Colon (tissue), 2 donors: ENCODE measurements around the gene MUC21.
"Not testable (repeated sequence)": the region's sequence is repeated elsewhere in the genome, so short reads cannot be mapped to it uniquely, and the experiment has no call there.

Source experiments
- FAIRE-seq: peaks from 2 replicates; lab custom pipeline; 2012; peaks lifted over from hg19 to GRCh38; lab: Jason Lieb, UNC
- donor health status: control.
- donor health status: control.

MUC21 gene

DNA sequence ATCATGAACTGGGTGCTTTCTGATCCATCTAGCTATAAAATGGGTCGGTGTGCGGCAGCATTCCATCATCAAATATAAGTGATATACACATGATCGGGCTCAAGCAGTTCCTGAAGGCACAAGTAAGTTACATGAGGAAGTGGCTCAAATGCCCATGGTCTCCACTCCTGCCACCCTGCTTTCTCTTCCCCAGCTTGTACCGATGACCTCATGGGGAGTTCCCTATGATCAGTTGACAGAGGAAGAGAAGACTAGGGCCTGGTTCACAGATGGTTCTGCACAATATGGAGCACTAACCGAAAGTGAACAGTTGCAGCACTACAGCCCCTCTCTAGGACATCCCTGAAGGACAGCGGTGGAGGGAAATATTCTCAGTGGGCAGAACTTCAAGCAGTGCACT lies 14.3 kb upstream of the MUC21 start:
- FAIRE-seq: not testable (repeated sequence)

DNA sequence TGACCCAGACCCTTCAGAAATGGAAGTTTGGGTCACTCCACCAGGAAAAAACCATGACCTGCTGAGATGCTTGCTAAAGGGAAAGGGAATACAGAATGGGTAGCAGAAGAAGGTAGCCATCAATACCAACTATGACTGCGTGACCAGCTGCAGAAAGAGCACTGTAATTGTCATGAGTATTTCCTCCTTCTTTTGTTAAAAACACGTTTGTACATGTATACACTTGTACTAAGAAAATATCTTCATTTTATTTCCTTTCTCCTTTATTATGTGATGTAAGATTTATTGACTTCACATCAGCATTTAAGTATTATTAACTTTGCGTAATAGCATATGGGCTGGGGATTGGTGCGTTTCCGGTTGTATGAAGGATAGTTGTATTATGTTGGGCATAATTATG lies 12.6 kb upstream of the MUC21 start:
- FAIRE-seq: no peak

DNA sequence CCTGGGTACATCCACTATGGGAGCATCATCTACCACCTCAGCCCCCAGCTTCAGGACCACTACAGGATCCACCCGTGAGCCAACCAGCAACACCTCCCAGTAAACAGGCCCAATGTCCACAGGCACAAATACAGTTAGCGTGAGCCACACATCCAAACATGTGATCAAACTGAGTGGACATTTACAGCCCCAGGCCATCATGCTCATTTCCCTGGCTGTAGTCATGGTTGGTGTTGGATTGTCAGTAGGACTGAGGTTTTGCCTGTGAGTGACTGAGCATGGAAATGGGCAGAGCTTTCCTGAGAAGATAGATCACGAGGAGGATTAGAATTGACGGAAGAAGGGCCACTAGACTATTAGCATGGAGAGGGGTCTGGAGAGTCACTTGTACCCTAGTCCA lies 10.7 kb upstream of the MUC21 start:
- no peak for FAIRE-seq

DNA sequence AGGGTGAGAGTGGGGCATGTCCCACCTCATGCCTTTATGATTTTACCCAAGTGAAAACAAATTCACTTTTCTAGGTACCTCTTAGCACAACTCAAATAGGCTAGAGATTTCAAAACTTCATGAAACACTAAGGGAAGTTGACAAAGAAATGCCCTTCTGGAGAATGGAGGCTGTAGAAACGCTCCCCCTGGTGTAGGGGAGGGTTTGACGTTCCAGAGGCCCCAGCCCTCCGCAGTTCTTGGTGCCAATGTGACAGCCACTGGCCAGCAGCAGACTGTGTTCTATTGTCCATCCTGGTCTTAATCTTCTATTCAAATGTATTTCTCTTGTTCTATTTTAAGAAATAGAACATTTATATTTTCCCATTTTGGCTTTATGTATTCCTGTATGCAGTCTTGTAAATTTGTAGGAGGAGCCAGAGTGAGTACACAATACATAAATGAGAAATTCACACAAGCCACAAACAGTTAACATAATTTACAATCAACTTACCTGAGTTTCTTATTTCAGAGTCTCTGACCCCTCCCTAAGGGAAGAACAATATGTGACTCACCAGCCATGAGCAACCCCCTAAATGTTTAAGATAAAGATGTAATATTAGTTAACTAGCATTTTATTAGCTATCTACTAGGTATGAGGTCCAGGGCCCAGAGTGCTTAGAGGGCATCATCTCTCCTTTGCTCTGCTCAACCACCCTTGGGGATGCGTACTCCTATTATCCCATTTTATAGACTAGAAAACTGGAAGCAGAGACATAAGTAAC lies 8.8 kb upstream of the MUC21 start:
- no peak for FAIRE-seq

DNA sequence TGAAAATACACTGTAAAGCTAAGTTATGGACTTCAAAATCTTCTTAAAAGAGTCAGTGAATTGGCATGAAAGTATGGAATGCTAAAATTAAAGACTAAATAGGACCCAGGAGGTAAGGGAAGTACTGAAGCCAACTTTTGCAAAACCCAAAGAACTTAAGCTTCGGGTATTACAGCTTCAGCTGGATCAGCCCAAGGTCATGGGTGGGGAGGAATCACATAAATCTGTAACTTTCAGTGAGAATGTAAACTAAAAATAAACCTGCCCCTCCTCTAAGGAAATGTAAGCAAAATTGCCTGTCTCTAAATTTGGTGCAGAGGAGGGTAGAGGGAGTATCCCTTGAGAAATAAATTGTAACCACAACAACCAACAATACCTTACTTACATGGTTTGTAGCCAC lies 4.4 kb upstream of the MUC21 start:
- no peak for FAIRE-seq

DNA sequence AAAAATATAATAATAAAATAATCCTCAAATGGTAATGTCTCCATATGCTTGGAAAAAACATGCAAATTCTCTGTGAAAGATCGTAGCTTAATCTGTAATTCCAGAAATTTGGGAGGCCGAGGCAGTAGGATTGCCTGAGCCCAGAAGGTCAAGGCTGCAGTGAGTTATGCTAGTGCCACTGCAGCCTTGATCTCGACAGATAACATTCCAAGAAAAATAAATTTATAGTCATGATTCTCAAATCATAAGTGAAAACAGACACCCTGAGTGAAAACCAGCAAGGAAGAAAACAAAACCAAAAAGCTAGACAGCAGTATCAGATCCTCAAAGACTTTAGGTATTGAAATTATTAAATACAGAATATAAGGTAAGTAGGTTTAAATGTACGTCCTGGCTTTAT lies 3.8 kb upstream of the MUC21 start:
- FAIRE-seq: no peak

DNA sequence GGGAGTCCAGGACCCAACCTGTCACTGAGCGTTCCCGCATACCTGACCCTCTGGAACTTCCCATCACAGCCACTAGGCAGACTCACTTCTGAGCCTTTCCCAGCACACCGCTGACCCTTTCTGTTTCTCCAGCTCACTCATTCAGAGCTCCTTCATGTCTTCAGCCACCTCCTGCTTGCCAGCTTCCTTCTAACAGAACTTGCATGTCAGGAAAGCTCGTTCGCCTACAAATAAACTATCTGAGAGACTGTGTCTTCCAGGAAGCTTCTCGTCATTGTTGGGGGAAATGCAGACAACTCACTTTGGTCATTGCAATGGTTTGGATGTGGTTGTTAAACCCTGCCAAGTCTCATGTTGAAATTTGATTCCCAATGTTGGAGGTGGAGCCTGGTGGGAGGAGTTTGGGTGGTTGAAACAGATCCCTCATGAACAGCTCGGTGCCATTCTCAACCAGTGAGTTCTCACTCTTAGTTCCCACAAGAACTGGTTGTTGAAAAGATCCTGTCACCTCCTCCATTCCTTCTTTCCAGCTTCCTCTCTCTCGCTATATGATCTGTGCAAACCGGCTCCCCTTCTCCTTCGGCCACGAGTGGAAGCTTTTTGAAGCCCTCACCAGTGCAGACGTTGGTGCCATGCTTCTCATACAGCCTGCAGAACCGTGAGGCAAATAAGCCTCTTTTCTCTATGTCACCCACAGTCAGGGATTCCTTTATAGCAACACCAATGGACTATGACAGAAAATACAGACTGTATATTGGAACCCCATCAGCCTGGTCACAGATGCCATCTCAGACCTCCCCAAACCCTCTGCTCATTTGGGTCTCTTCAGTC lies 1.4 kb upstream of the MUC21 start:
- no peak for FAIRE-seq

DNA sequence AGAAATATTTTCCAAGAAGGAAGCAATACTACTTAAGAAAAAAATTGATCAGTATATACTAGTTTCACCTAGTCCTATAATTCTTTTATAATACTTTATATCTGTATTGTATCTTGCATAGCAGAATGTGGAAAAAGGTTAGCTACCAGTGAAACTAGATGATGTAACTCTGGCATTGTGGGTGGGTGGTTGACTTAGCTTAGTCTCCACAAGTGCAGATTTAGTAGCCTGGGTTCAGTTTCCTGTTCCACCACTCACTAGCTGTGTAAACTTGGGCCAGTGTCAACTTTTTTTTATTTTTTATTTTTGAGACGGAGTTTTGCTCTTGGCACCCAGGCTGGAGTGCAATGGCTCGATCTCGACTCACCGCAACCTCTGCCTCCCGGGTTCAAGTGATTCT lies 2.0 kb downstream of the MUC21 start:
- FAIRE-seq: no peak

DNA sequence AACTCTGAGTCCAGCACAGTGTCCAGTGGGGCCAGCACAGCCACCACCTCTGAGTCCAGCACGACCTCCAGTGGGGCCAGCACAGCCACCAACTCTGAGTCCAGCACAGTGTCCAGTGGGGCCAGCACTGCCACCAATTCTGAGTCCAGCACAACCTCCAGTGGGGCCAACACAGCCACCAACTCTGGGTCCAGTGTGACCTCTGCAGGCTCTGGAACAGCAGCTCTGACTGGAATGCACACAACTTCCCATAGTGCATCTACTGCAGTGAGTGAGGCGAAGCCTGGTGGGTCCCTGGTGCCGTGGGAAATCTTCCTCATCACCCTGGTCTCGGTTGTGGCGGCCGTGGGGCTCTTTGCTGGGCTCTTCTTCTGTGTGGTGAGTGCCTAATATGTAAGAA lies 3.8 kb downstream of the MUC21 start:
- FAIRE-seq: no peak

DNA sequence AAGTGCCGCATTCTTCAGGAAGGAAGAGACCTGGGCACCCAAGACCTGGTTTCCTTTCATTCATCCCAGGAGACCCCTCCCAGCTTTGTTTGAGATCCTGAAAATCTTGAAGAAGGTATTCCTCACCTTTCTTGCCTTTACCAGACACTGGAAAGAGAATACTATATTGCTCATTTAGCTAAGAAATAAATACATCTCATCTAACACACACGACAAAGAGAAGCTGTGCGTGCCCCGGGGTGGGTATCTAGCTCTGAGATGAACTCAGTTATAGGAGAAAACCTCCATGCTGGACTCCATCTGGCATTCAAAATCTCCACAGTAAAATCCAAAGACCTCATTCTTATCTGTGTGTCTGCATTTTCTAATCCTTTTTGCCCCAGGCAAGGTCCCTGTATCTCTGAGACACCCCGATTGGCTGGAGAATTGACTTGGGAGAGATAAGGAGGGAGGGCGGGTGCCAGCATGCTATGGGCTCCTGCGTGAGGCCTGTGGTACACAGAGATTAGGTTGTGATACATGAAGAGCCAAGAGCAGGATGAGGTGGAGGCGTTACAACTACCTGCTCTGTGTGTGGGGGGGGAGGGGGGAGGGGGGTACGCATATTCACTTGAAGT lies 4.8 kb downstream of the MUC21 start:
- no peak for FAIRE-seq

DNA sequence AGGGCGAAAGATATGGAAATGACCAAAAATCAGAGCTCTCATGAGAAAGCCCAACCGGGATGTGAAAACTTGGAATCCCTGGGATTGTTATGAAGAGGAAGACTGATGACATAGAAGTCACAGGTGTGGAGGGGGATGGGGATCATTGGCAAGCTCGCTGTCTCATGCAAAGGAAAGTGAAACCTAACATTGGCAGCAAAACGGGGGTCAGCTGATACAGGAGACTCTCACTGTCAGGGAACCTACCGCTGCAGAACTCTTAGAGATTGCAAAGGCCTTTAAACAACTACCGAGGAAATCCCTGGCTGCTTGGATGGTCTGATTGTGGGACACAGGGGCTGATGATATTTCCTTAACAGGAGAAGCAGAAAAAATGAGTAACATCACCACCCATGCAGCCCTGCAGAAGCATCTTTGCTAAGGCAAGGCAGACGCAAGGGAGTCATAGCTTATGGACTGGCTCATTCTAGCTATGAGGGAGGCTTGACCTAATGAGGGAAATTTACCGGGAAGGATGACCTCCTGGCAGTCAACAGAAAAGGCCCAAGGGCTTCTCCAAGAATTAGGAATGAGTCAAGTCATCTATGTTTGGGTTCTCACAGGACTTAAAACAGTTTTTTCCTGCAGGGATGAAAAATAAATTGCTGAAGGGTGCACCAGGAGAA lies 7.0 kb downstream of the MUC21 start:
- FAIRE-seq: no peak

DNA sequence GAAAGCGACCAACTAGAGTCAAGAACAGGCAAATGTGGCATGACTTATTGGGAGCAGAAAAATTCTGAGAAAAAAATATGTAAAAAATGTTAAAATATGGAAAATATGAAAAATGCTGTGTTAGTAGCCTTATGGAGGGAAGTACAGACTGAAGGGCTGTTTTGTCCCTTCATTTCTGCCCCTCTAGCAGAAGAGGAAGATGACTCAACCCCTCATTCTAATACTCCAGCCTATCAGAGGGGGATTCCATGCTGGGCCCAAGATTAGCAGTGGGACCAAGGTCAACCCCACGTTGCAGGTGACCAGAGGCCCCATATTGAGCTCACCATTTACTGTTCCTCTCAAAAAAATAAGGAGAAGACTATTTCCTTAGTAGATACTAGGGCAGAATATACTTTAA lies 8.4 kb downstream of the MUC21 start:
- no peak for FAIRE-seq

DNA sequence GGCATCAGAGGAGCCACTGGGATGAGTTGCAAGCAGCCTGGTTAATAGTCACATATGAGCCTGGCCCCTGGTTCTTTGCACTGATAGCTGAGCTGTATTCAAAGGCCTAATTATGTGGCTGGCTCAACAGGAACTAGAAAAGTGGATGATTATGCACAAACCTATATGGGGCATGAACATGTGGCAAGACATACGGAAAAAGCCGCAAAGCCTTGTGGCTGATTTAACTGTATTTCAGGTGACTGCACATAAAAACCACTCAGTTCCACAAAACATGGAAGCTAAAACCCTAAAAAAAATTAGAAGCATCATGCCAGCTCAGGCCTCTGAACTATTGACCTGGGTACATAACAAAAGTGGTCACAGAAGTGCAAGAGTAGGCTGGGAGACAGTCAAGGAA lies 13.8 kb downstream of the MUC21 start:
- FAIRE-seq: no peak

DNA sequence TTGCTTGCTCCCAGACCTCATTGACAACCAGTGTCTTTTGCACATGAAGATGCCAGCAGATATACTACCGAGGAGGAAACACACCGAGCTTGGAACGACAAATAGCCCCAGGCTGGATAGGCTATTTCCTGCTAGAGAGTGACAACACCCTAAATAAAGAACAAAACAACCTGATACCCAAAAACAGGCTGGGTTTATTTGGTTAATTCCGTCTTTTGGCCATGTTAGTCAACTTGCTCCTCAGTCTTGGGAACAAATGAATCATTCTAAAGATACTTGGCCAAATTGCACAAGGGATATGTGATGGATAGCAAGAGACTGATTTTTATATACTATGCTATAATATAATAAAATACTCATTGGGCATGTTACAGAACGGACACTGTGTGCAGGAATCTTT lies 15.3 kb downstream of the MUC21 start:
- no peak for FAIRE-seq

DNA sequence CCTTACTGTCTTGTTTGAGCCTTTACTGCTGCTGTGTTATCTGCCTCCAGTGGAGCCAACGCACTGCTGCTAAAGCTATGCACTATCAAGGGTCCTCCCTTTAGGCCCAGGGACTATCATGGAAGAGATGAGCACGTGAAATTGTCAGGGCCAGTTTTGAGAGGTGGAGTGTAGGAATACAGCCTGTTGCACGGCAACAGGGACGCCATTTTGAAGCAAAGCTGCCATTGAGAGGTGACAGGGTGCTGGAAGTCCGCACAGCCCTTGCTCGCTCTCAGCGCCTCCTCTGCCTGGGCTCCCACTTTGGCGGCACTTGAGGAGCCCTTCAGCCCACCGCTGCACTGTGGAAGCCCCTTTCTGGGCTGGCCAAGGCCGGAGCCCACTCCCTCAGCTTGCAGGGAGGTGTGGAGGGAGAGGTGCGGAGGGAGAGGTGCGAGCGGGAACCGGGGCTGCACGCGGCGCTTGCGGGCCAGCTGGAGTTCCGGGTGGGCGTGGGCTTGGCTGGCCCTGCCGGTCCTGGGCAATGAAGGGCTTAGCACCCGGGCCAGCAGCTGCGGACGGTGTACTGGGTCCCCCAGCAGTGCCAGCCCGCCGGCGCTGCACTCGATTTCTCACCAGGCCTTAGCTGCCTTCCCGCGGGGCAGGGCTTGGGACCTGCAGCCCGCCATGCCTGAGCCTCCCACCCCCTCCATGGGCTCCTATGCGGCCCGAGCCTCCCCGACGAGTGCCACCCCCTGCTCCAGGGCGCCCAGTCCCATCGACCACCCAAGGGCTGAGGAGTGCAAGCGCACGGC lies 16.7 kb downstream of the MUC21 start:
- not testable (repeated sequence) for FAIRE-seq

DNA sequence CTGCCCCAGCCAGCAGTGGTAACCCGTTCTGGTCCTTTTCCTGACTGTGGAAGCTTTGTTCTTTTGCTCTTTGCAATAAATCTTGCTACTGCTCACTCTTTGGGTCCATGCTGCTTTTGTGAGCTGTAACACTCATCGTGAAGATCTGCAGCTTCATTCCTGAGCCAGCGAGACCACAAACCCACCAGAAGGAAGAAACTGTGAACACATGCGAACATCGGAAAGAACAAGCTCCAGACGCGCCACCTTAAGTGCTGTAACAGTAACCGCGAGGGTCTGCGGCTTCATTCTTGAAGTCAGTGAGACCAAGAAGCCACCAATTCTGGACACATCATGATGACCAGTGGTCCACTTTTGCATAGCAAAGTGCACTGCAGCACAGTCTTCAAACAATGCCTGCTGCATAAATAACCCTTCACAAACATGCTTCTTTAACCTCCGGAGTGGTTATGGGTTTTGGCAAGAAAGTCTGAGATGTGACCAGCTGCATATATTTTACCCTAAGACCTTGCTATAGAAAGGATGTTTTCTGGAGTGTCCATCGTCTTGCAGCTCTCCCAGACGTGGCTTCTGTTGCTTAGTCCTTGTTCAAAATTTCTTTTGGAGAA lies 17.9 kb downstream of the MUC21 start:
- FAIRE-seq: no peak

DNA sequence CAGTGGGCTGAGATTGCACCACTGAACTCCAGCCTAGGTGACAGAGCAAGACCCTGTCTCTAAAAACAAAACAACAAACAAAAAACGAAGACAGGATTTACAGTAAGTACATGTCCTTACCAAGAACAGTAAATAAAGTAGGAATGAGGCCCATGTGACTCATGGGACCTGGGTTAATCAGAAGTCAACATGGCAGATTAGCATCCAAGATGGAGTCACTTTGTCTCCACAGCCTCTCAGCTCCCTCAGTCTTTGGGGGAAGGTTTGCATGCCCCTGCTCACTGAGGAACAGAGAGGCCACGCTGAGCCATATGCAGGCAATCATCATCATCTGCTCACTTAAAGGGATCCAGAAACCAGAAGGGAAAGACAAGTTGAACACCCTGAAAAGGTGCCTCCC lies 19.0 kb downstream of the MUC21 start:
- FAIRE-seq: no peak

DNA sequence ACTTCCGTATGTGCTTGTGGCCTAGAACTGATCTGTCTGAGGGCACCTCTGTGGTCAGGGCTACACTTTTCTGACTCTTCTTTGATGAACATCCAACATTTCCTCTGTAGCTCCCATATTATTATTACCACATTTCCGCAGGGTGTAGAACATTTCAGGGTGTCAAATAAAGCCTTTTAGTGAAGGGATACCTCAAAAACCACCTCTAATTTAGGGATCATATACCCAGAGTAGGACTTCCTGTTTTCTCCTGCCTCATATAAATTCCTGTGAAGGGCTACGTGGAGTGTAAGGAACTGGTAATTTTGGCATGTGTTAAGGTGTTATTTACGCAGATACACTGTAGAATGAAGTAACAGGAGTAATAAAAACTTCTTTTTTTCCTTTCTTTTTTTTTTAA lies 21.3 kb downstream of the MUC21 start:
- FAIRE-seq: no peak

DNA sequence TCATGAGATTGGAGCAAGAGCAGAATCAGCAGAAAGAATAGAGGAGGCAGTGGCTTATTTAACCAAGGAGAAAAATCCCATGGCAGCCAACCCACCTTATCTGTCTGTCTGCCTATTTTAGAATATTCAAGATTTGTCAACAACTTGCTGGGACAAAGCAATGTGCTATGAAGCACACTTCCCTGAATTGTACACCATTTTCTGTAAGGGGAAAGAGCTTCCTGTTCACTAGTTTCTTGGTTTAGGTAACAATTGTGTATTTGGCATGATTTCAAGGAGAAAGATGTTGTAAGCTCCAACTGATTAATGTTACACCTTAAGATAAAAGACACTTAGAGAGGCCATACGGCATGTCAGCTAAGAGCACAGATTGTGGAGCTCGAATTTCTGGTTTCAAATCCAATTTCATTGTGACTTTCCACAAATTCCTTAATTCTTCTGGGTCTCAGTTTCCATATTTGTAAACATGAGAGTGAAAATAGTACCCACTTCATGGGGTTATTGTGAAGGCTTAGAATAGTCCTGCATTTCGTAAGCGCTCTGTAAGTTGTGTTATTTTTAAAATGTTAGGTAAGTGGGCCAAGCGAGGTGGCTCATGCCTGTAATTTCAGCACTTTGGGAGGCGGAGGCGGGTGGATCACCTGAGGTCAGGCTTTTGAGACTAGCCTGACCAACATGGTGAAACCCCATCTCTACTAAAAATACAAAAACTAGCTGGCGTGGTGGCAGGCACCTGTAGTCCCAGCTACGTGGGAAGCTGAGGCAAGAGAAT lies 21.9 kb downstream of the MUC21 start:
- FAIRE-seq: no peak

DNA sequence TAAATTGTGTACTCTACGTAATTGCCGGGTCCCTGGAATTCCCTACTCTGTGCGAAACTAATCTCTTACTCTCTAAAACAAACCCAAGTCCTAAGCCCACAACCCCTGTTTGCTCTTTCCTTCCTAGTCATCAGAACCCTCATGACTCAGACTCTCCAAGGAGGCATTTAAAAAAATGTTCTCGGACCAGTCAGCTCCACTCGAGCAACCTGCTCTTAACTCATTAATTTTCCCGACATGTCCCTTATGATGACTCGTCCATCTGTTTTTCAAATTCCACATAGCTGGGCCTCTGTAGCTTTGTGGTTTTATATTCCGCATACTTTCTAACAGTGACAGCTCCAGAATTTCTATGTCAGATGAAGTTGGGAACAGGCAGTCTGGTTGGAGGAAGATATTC lies 24.2 kb downstream of the MUC21 start:
- FAIRE-seq: no peak

DNA sequence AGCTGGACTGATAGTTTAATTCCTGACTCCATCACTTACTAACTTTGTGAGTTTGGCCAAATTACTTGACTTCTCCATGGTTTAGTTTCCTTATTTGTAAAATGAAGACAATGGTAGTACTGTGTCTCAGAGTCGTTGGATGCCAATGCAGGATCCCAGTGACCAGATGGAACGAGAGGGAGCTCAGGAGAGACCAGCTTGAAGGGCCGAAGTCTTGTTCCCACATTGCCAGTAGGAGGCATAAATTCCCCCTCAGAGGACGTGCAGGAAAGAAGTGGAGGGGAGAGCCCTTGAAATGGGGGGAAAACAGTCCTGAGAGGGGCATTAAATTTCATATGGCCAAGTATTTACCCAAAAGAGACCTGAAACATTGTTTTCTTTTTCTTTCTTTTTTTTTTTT lies 24.6 kb downstream of the MUC21 start:
- no peak for FAIRE-seq
